ENCODE results near the gene ADNP. TPM values are rescaled to one million over a fixed set of nuclear protein-coding genes. Genes with fewer than 3 reads are reported as not detected.

The ADNP gene
- total and polyA plus RNA-seq, 10 of the 15 experiments (the other 5 are each of a cell fraction or from before 2014, with no cell fraction given) = 23.0 to 74.4 (median 34.9) TPM

DNA sequence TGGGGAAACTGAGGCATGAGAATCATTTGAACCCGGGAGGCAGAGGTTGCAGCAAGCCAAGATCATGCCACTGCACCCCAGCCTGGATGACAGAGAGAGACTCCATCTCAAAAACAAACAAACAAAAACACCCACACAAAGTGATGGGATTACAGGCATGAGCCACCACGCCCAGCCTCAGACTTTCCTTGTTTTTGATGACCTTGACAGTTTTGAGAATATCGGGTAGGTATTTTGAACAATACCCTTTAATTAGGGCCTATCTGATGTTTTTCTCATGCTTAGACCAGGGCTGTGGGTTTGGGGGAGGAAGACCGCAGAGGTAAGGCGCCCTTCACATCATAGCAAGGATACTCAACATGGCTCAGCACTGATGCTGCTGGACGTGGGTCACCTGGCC, 63.4 kb downstream of the ADNP start:
- in situ Hi-C loops (cut with MboI) = no loop called here
- H3K27me3 ChIP-seq (replicated peaks in 1 of 2; ENCODE audit: control insufficient read depth in 2 of 2, insufficient read depth in 2 of 2, low read length in 1 of 2) = no peaks in the 10 kb centered on the region
- DNase-seq (ENCODE audit: low read depth, low spot score) (no peak), ATAC-seq (no peak), FAIRE-seq (no peak)
- ChIA-PET POLR2A (no interaction called here), SMC1A (ENCODE audit: uncharacterized antibody, unreplicated experiment) (no interaction called here), RAD21 (ENCODE audit: unreplicated experiment) (no interaction called here), CTCF (no interaction called here)
- intact Hi-C loops (cut with micrococcal nuclease; ENCODE audit: unreplicated experiment) = no loop called here
- H4K20me1 ChIP-seq (ENCODE audit: control insufficient read depth, insufficient read depth) = no peaks in the 10 kb centered on the region
- WGBS (ENCODE audit: insufficient coverage, insufficient replicate concordance, low lambda C conversion rate, missing lambda C conversion rate) = over 99% methylated on average over 6 of the region's 6 CpGs
- no TSS peak for BruUV-seq (replicated peaks)
- H2AFZ ChIP-seq (ENCODE audit: control insufficient read depth, low read depth, low read length) = no peak overlapping the region
- no peaks in the 10 kb centered on the region for H3K9me3 ChIP-seq (replicated peaks; ENCODE audit: control insufficient read depth, insufficient read depth, low read length)
- H3K27ac ChIP-seq (ENCODE audit: control insufficient read depth, insufficient read depth) = no peak overlapping the region
- H3K36me3 ChIP-seq (ENCODE audit: control insufficient read depth in 2 of 2, insufficient read depth in 2 of 2, low read length in 1 of 2) = peaks cover 2 to 4% of the 10 kb centered on the region in 2 experiments; a peak in 1 of 4 replicates
- no peaks in the 10 kb centered on the region for H3K4me1 ChIP-seq (ENCODE audit: control insufficient read depth, insufficient read depth, low read length)
- TF ChIP-seq, protein P1, sequence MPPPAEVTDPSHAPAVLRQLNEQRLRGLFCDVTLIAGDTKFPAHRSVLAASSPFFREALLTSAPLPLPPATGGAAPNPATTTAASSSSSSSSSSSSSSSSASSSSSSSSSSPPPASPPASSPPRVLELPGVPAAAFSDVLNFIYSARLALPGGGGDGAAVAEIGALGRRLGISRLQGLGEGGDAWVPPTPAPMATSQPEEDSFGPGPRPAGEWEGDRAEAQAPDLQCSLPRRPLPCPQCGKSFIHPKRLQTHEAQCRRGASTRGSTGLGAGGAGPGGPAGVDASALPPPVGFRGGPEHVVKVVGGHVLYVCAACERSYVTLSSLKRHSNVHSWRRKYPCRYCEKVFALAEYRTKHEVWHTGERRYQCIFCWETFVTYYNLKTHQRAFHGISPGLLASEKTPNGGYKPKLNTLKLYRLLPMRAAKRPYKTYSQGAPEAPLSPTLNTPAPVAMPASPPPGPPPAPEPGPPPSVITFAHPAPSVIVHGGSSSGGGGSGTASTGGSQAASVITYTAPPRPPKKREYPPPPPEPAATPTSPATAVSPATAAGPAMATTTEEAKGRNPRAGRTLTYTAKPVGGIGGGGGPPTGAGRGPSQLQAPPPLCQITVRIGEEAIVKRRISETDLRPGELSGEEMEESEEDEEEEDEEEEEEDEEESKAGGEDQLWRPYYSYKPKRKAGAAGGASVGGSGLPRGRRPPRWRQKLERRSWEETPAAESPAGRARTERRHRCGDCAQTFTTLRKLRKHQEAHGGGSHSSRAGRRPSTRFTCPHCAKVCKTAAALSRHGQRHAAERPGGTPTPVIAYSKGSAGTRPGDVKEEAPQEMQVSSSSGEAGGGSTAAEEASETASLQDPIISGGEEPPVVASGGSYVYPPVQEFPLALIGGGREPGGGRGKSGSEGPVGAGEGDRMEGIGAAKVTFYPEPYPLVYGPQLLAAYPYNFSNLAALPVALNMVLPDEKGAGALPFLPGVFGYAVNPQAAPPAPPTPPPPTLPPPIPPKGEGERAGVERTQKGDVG (CRISPR knock-in tag; IDR thresholded peaks at IDR 0.05) = no peak
- TF ChIP-seq, protein P2, sequence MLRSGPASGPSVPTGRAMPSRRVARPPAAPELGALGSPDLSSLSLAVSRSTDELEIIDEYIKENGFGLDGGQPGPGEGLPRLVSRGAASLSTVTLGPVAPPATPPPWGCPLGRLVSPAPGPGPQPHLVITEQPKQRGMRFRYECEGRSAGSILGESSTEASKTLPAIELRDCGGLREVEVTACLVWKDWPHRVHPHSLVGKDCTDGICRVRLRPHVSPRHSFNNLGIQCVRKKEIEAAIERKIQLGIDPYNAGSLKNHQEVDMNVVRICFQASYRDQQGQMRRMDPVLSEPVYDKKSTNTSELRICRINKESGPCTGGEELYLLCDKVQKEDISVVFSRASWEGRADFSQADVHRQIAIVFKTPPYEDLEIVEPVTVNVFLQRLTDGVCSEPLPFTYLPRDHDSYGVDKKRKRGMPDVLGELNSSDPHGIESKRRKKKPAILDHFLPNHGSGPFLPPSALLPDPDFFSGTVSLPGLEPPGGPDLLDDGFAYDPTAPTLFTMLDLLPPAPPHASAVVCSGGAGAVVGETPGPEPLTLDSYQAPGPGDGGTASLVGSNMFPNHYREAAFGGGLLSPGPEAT (IDR thresholded peaks at IDR 0.05; ENCODE audit: low read depth) = no peak
- TF ChIP-seq, protein P3, sequence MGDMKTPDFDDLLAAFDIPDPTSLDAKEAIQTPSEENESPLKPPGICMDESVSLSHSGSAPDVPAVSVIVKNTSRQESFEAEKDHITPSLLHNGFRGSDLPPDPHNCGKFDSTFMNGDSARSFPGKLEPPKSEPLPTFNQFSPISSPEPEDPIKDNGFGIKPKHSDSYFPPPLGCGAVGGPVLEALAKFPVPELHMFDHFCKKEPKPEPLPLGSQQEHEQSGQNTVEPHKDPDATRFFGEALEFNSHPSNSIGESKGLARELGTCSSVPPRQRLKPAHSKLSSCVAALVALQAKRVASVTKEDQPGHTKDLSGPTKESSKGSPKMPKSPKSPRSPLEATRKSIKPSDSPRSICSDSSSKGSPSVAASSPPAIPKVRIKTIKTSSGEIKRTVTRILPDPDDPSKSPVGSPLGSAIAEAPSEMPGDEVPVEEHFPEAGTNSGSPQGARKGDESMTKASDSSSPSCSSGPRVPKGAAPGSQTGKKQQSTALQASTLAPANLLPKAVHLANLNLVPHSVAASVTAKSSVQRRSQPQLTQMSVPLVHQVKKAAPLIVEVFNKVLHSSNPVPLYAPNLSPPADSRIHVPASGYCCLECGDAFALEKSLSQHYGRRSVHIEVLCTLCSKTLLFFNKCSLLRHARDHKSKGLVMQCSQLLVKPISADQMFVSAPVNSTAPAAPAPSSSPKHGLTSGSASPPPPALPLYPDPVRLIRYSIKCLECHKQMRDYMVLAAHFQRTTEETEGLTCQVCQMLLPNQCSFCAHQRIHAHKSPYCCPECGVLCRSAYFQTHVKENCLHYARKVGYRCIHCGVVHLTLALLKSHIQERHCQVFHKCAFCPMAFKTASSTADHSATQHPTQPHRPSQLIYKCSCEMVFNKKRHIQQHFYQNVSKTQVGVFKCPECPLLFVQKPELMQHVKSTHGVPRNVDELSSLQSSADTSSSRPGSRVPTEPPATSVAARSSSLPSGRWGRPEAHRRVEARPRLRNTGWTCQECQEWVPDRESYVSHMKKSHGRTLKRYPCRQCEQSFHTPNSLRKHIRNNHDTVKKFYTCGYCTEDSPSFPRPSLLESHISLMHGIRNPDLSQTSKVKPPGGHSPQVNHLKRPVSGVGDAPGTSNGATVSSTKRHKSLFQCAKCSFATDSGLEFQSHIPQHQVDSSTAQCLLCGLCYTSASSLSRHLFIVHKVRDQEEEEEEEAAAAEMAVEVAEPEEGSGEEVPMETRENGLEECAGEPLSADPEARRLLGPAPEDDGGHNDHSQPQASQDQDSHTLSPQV (IDR thresholded peaks at IDR 0.05) = no peak
- TF ChIP-seq FOS (IDR thresholded peaks at IDR 0.05; ENCODE audit: borderline replicate concordance, extremely low read depth, insufficient read length) (no peak), CHD2 (IDR thresholded peaks at IDR 0.05; ENCODE audit: borderline replicate concordance, low read depth, low read length) (no peak), BACH1 (IDR thresholded peaks at IDR 0.05; ENCODE audit: borderline replicate concordance) (no peak), SMAD5 (IDR thresholded peaks at IDR 0.05; ENCODE audit: low read depth) (no peak), POLR2AphosphoS5 (IDR thresholded peaks at IDR 0.05; ENCODE audit: low read length) (no peak), TBL1XR1 (IDR thresholded peaks at IDR 0.05; ENCODE audit: low read depth, low read length) (no peak), SREBF1 (IDR thresholded peaks at IDR 0.05; ENCODE audit: low read length) (no peak), MTA3 (IDR thresholded peaks at IDR 0.05; ENCODE audit: borderline replicate concordance, low read length) (no peak), STAT3 (IDR thresholded peaks at IDR 0.05; ENCODE audit: low read depth, low read length) (no peak)
- TF ChIP-seq, protein P4, sequence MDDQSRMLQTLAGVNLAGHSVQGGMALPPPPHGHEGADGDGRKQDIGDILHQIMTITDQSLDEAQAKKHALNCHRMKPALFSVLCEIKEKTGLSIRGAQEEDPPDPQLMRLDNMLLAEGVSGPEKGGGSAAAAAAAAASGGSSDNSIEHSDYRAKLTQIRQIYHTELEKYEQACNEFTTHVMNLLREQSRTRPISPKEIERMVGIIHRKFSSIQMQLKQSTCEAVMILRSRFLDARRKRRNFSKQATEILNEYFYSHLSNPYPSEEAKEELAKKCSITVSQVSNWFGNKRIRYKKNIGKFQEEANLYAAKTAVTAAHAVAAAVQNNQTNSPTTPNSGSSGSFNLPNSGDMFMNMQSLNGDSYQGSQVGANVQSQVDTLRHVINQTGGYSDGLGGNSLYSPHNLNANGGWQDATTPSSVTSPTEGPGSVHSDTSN (IDR thresholded peaks at IDR 0.05; ENCODE audit: insufficient replicate concordance, low read depth, low read length) = no peak
- TF ChIP-seq, protein P5, sequence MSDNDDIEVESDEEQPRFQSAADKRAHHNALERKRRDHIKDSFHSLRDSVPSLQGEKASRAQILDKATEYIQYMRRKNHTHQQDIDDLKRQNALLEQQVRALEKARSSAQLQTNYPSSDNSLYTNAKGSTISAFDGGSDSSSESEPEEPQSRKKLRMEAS (IDR thresholded peaks at IDR 0.05; ENCODE audit: low read depth, low read length) = no peak
- no peak overlapping the region for H3K4me3 ChIP-seq
- H3K9ac ChIP-seq (ENCODE audit: control insufficient read depth, insufficient read depth, low read length) = no peak overlapping the region
- H3K79me2 ChIP-seq (ENCODE audit: control insufficient read depth, insufficient read depth, low read length) = no peaks in the 10 kb centered on the region; the same call in 1 of the 2 replicates
- no peak overlapping the region for H3K4me2 ChIP-seq (ENCODE audit: control insufficient read depth, insufficient read depth)

Measured in GM12878 (cell line).